ENCODE measurements around the gene FTCD.
"Not testable (repeated sequence)": the region's sequence is repeated elsewhere in the genome, so short reads cannot be mapped to it uniquely, and the experiment has no call there.

FTCD gene

GRCh38 chr21:46151989-46152926 lies 3.1 kb downstream of the FTCD start:
- no peak for DNase-seq

- DNase-seq, result no peak
Observed at GRCh38 chr21:46151261-46151988, 4.0 kb downstream of the FTCD start.

- no peak for DNase-seq
Observed at GRCh38 chr21:46150491-46151121, 4.8 kb downstream of the FTCD start.

GRCh38 chr21:46150073-46150472 lies 5.3 kb downstream of the FTCD start:
- no peak for DNase-seq

GRCh38 chr21:46149205-46149901 lies 6.0 kb downstream of the FTCD start:
- no peak for DNase-seq

GRCh38 chr21:46148106-46148505 lies 7.3 kb downstream of the FTCD start:
- no peak for DNase-seq

GRCh38 chr21:46147429-46147828 lies 8.0 kb downstream of the FTCD start:
- DNase-seq, result peak; percentile 73

- no peak for DNase-seq
Observed at GRCh38 chr21:46146856-46147255, 8.5 kb downstream of the FTCD start.

- DNase-seq, result no peak
Observed at GRCh38 chr21:46145840-46146691, 9.3 kb downstream of the FTCD start.

GRCh38 chr21:46145159-46145839 lies 10.1 kb downstream of the FTCD start:
- no peak for DNase-seq

- DNase-seq, result no peak
Observed at GRCh38 chr21:46144464-46145070, 10.8 kb downstream of the FTCD start.

- DNase-seq, result no peak
Observed at GRCh38 chr21:46142582-46143473, 12.6 kb downstream of the FTCD start.

- DNase-seq, result no peak
Observed at GRCh38 chr21:46141767-46142581, 13.4 kb downstream of the FTCD start.

GRCh38 chr21:46140352-46141003 lies 14.9 kb downstream of the FTCD start:
- DNase-seq, result not testable (repeated sequence)

GRCh38 chr21:46139686-46140085 lies 15.7 kb downstream of the FTCD start:
- DNase-seq, result no peak

GRCh38 chr21:46138383-46138970 lies 16.9 kb downstream of the FTCD start:
- DNase-seq, result no peak

- DNase-seq, result no peak
Observed at GRCh38 chr21:46137908-46138307, 17.5 kb downstream of the FTCD start.
